ENCODE measurements around the gene FAT1. TPM values are rescaled to one million over a fixed set of nuclear protein-coding genes. Genes with fewer than 3 reads are reported as not detected.

The FAT1 gene
- total and polyA plus RNA-seq, 7 donors: 12.6 to 146 (median 93.1) TPM

- H3K36me3 ChIP-seq: no peaks in the 10 kb centered on the region
- peaks cover 0 to 4% (median under 1%) of the 10 kb centered on the region in 4 donors for H3K9me3 ChIP-seq
- intact Hi-C loops (cut with DNase I): no loop called here
- TF ChIP-seq POLR2A (IDR thresholded peaks at IDR 0.05): no peak
- no peak for TF ChIP-seq POLR2AphosphoS5 (IDR thresholded peaks at IDR 0.05)
- TF ChIP-seq EP300 (IDR thresholded peaks at IDR 0.05): no peak
- TF ChIP-seq, protein P1, sequence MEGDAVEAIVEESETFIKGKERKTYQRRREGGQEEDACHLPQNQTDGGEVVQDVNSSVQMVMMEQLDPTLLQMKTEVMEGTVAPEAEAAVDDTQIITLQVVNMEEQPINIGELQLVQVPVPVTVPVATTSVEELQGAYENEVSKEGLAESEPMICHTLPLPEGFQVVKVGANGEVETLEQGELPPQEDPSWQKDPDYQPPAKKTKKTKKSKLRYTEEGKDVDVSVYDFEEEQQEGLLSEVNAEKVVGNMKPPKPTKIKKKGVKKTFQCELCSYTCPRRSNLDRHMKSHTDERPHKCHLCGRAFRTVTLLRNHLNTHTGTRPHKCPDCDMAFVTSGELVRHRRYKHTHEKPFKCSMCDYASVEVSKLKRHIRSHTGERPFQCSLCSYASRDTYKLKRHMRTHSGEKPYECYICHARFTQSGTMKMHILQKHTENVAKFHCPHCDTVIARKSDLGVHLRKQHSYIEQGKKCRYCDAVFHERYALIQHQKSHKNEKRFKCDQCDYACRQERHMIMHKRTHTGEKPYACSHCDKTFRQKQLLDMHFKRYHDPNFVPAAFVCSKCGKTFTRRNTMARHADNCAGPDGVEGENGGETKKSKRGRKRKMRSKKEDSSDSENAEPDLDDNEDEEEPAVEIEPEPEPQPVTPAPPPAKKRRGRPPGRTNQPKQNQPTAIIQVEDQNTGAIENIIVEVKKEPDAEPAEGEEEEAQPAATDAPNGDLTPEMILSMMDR (IDR thresholded peaks at IDR 0.05): no peak
- no peaks in the 10 kb centered on the region for H3K27me3 ChIP-seq
- H3K4me1 ChIP-seq: no peaks in the 10 kb centered on the region
- 90 to 94% methylated on average over 1 of the region's 1 CpG for WGBS, 2 donors
- no peak for DNase-seq
- no peak overlapping the region for H3K4me3 ChIP-seq
- H3K27ac ChIP-seq: no peak overlapping the region
Measured at GRCh38 chr4:186561748-186562147, 161.9 kb downstream of the FAT1 start.

DNA sequence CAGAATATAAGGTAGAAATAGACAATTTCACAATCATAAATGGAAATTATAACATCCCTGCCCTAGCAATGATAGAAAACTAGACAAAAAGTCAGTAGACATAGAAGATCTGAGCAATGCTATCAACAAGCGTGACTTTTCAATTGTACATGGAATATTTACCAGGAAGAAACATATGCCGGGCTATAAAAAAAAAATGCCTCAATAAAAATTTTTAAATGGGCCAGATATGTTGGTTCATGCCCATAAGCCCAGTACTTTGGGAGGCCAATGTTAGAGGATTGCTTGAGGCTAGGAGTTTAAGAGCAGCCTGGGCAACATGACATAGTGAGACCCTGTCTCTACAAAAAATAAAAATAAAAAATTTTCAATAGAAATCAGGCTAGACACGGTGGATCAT is 163.0 kb downstream of the FAT1 start:
- no peak overlapping the region for H3K4me3 ChIP-seq
- TF ChIP-seq POLR2AphosphoS5 (IDR thresholded peaks at IDR 0.05) (no peak), POLR2A (IDR thresholded peaks at IDR 0.05) (no peak), EP300 (IDR thresholded peaks at IDR 0.05) (no peak)
- TF ChIP-seq, protein P1 (IDR thresholded peaks at IDR 0.05): no peak
- H3K27me3 ChIP-seq: peaks cover 0 to 6% (median 5%) of the 10 kb centered on the region in 3 donors
- no peak overlapping the region for H3K27ac ChIP-seq
- peaks cover 0 to 4% (median under 1%) of the 10 kb centered on the region in 4 donors for H3K9me3 ChIP-seq
- 50 to 81% methylated on average over 3 of the region's 3 CpGs for WGBS, 2 donors
- intact Hi-C loops (cut with DNase I): no loop called here
- H3K4me1 ChIP-seq: no peaks in the 10 kb centered on the region
- DNase-seq: no peak
- no peaks in the 10 kb centered on the region for H3K36me3 ChIP-seq

DNA sequence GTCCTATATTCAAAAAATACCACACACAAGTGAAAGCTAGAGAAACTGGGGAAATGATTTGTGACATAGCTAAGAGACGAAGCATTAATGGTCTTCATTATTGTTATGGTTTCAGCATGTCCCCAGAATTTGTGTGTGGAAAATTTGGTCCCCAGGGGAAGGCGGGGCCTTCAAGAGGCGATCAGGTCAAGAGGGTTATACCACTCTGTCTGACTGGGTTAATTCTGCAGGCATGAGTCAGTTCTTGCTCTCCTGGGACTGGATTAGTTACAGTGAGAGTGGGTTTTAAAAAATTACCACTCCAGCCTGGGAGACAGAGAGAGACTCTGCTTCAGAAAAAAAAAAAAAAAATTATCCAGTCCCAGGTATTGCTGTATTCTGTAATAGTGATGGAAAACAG is 166.2 kb downstream of the FAT1 start:
- peaks cover 0 to 4% (median under 1%) of the 10 kb centered on the region in 4 donors for H3K9me3 ChIP-seq
- TF ChIP-seq, protein P1 (IDR thresholded peaks at IDR 0.05): no peak
- TF ChIP-seq POLR2AphosphoS5 (IDR thresholded peaks at IDR 0.05) (no peak), POLR2A (IDR thresholded peaks at IDR 0.05) (no peak), EP300 (IDR thresholded peaks at IDR 0.05) (no peak)
- H3K4me3 ChIP-seq: no peak overlapping the region
- intact Hi-C loops (cut with DNase I): no loop called here
- H3K36me3 ChIP-seq: no peaks in the 10 kb centered on the region
- no peak overlapping the region for H3K27ac ChIP-seq
- WGBS, 2 donors: 77 to 90% methylated on average over 3 of the region's 3 CpGs
- no peak for DNase-seq
- H3K27me3 ChIP-seq: peaks cover 14 to 37% (median 23%) of the 10 kb centered on the region in 3 donors
- peaks cover 0 to 13% (median 11%) of the 10 kb centered on the region in 4 donors for H3K4me1 ChIP-seq

- Histone ChIP-seq H3K4me1 (peaks cover 0 to 13% (median 11%) of the 10 kb centered on the region in 4 donors), H3K4me3 (no peak overlapping the region), H3K27me3 (peaks cover 14 to 37% (median 23%) of the 10 kb centered on the region in 3 donors), H3K9me3 (peaks cover 0 to 4% (median under 1%) of the 10 kb centered on the region in 4 donors), H3K36me3 (no peaks in the 10 kb centered on the region), H3K27ac (no peak overlapping the region)
- intact Hi-C loops (cut with DNase I): no loop called here
- WGBS, 2 donors: 30 to 53% methylated on average over 7 of the region's 7 CpGs
- no peak for DNase-seq
- TF ChIP-seq, protein P1 (IDR thresholded peaks at IDR 0.05): no peak
- TF ChIP-seq EP300 (IDR thresholded peaks at IDR 0.05) (no peak), POLR2A (IDR thresholded peaks at IDR 0.05) (no peak), POLR2AphosphoS5 (IDR thresholded peaks at IDR 0.05) (no peak)
Measured at GRCh38 chr4:186557061-186557460, 166.6 kb downstream of the FAT1 start.

Measured in sigmoid colon (tissue), 7 donors.